ENCODE results near the gene PIK3R3. TPM values are rescaled to one million over a fixed set of nuclear protein-coding genes. Genes with fewer than 3 reads are reported as not detected.
A peak's percentile ranks its signal among the peaks of the same experiment; 100 is the strongest.

PIK3R3 gene
- total and polyA plus RNA-seq, 9 of the 15 experiments (the other 6 are each of a cell fraction or from before 2014, with no cell fraction given): 1.4 to 7.7 (median 4.6) TPM

- peaks cover 22 to 30% of the 10 kb centered on the region in 2 experiments for H3K4me1 ChIP-seq (replicated peaks in 1 of 2; ENCODE audit: control insufficient read depth in 2 of 2, insufficient read depth in 2 of 2, low read length in 2 of 2)
- ChIA-PET CTCF (ENCODE audit: low intra/inter-chr PET ratio) (no interaction called here), POLR2A (interaction anchor here (0.7 to 1.6 kb wide), 4 partner anchors 14 to 55 kb away, joined by 3 to 8 read pairs (median 4); partner anchors contain the start of gene PIK3R3)
- no peaks in the 10 kb centered on the region for H3K27me3 ChIP-seq (ENCODE audit: control insufficient read depth in 2 of 2, insufficient read depth in 2 of 2, low read length in 2 of 2)
- TF ChIP-seq NBN (IDR thresholded peaks at IDR 0.05; ENCODE audit: low read depth) (no peak), ASH1L (IDR thresholded peaks at IDR 0.05; ENCODE audit: borderline replicate concordance, low read depth, partially characterized antibody) (no peak), ELK1 (CRISPR knock-in tag; IDR thresholded peaks at IDR 0.05) (no peak), SAFB2 (IDR thresholded peaks at IDR 0.05; ENCODE audit: borderline replicate concordance, low read depth, low read length, severe bottlenecking) (no peak), GATA2 (CRISPR knock-in tag; IDR thresholded peaks at IDR 0.05) (no peak), BRD4 (IDR thresholded peaks at IDR 0.05) (no peak), KAT7 (CRISPR knock-in tag; IDR thresholded peaks at IDR 0.05; ENCODE audit: borderline replicate concordance) (no peak), STAT5B (CRISPR knock-in tag; IDR thresholded peaks at IDR 0.05) (no peak), HDAC1 (IDR thresholded peaks at IDR 0.05) (no peak), NELFE (IDR thresholded peaks at IDR 0.05; ENCODE audit: insufficient read depth, insufficient read length) (no peak), ZNF589 (CRISPR knock-in tag; IDR thresholded peaks at IDR 0.05; ENCODE audit: low read depth) (no peak), ERF (CRISPR knock-in tag; IDR thresholded peaks at IDR 0.05) (no peak), DDX20 (tag; IDR thresholded peaks at IDR 0.05; ENCODE audit: low read depth) (no peak), CBX8 (IDR thresholded peaks at IDR 0.05; ENCODE audit: borderline replicate concordance, extremely low read depth, low read depth, low read length, poor library complexity, severe bottlenecking) (no peak), NFIC (IDR thresholded peaks at IDR 0.05) (no peak), CBX3 (IDR thresholded peaks at IDR 0.05; ENCODE audit: borderline replicate concordance in 1 of 2, low read length in 2 of 2) (no peak)
- TF ChIP-seq, protein P1, sequence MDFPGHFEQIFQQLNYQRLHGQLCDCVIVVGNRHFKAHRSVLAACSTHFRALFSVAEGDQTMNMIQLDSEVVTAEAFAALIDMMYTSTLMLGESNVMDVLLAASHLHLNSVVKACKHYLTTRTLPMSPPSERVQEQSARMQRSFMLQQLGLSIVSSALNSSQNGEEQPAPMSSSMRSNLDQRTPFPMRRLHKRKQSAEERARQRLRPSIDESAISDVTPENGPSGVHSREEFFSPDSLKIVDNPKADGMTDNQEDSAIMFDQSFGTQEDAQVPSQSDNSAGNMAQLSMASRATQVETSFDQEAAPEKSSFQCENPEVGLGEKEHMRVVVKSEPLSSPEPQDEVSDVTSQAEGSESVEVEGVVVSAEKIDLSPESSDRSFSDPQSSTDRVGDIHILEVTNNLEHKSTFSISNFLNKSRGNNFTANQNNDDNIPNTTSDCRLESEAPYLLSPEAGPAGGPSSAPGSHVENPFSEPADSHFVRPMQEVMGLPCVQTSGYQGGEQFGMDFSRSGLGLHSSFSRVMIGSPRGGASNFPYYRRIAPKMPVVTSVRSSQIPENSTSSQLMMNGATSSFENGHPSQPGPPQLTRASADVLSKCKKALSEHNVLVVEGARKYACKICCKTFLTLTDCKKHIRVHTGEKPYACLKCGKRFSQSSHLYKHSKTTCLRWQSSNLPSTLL (IDR thresholded peaks at IDR 0.05): no peak
- TF ChIP-seq, protein P2, sequence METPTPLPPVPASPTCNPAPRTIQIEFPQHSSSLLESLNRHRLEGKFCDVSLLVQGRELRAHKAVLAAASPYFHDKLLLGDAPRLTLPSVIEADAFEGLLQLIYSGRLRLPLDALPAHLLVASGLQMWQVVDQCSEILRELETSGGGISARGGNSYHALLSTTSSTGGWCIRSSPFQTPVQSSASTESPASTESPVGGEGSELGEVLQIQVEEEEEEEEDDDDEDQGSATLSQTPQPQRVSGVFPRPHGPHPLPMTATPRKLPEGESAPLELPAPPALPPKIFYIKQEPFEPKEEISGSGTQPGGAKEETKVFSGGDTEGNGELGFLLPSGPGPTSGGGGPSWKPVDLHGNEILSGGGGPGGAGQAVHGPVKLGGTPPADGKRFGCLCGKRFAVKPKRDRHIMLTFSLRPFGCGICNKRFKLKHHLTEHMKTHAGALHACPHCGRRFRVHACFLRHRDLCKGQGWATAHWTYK (CRISPR knock-in tag; IDR thresholded peaks at IDR 0.05): no peak
- no peak overlapping the region for H3K4me3 ChIP-seq
- WGBS (ENCODE audit: insufficient coverage, low coverage, missing lambda C conversion rate): 84% methylated on average over 3 of the region's 3 CpGs
- no peak for FAIRE-seq
- intact Hi-C loops (cut with micrococcal nuclease): no loop called here
- H3K79me2 ChIP-seq (ENCODE audit: control insufficient read depth, insufficient read depth, low read length): no peaks in the 10 kb centered on the region
- no peak for ATAC-seq
- in situ Hi-C loops (cut with MboI): no loop called here
- 0 out of 2 replicates have a peak overlapping the region, but pooled peaks have one; percentile 10 for H2AFZ ChIP-seq (ENCODE audit: low read depth, low read length)
- no TSS peak for BruUV-seq (replicated peaks)
- no peak overlapping the region for H3K27ac ChIP-seq (ENCODE audit: extremely low read depth, low read depth, low read length)
- H3K9me3 ChIP-seq (replicated peaks; ENCODE audit: control insufficient read depth, insufficient read depth, low read depth, low read length): 0 out of 2 replicates have a peak, but pooled peaks cover 3% of the 10 kb centered on the region
- no peak overlapping the region for H3K4me2 ChIP-seq (ENCODE audit: insufficient read depth, low read length)
- H3K9ac ChIP-seq (ENCODE audit: insufficient read depth in 1 of 2, low read depth in 2 of 2, low read length in 2 of 2): no peak overlapping the region
- no peaks in the 10 kb centered on the region for H3K9me1 ChIP-seq (ENCODE audit: control insufficient read depth, insufficient read depth, low read length)
- H4K20me1 ChIP-seq (replicated peaks; ENCODE audit: control insufficient read depth, insufficient read depth, low read length): no peaks in the 10 kb centered on the region
- H3K36me3 ChIP-seq (ENCODE audit: control insufficient read depth, insufficient read depth, low read length): no peaks in the 10 kb centered on the region
- no peak for DNase-seq (ENCODE audit: extremely low read depth in 1 of 4, low spot score in 3 of 4)
Measured at GRCh38 chr1:46152016-46152415, 19.6 kb upstream of the PIK3R3 start.

Measured in K562 (cell line).